LNCAP (cell line): ENCODE results near the gene PHF19.

Experiments
- TF ChIP-seq, protein P1 (sequence below): fragments of 450-650 bp; IDR thresholded peaks from 2 replicates; pipeline ENCODE4 v1.5.1; 2017; ENCODE audit warnings: mild to moderate bottlenecking

Gene PHF19

DNA sequence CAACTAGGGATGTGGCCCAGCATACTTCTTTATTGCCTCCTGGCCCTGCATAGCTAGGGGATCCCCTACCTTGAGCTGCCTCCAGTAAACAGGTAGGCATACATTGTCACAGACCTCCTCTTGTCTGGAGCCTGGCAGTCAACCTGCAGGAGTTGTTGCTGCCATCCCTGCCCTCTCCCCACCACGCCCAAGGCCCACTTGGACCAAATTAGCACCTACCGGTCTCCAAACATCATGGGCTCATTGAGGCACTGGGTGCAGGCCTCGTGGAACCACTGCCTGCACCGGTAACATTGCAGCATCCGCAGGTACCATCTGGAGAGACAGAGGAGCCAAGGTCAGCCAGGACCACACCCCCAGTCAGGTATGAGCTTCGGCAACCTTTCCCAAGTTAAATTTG lies 10.3 kb downstream of the PHF19 start:
- TF ChIP-seq, protein P1, sequence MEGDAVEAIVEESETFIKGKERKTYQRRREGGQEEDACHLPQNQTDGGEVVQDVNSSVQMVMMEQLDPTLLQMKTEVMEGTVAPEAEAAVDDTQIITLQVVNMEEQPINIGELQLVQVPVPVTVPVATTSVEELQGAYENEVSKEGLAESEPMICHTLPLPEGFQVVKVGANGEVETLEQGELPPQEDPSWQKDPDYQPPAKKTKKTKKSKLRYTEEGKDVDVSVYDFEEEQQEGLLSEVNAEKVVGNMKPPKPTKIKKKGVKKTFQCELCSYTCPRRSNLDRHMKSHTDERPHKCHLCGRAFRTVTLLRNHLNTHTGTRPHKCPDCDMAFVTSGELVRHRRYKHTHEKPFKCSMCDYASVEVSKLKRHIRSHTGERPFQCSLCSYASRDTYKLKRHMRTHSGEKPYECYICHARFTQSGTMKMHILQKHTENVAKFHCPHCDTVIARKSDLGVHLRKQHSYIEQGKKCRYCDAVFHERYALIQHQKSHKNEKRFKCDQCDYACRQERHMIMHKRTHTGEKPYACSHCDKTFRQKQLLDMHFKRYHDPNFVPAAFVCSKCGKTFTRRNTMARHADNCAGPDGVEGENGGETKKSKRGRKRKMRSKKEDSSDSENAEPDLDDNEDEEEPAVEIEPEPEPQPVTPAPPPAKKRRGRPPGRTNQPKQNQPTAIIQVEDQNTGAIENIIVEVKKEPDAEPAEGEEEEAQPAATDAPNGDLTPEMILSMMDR: no peak

DNA sequence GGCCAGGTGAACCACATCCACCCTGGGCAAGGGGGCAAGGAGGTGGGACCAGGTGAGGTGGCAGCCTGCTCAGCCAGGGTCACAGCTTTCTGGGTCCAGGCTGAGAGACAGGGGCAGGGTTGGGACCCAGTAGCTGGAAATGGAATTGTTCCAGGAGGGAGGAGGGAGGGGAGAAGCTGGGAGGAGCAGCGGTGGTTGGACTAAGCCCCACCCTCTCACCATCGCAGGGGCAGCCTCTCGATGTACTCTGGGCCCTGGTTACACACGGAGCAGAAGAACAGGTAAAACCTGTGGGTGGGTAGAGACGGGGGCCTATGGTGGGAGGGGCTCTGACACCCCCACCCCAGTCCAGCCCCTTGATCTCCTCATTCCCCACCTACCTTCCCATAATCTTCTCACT lies 11.2 kb downstream of the PHF19 start:
- TF ChIP-seq, protein P1: no peak

DNA sequence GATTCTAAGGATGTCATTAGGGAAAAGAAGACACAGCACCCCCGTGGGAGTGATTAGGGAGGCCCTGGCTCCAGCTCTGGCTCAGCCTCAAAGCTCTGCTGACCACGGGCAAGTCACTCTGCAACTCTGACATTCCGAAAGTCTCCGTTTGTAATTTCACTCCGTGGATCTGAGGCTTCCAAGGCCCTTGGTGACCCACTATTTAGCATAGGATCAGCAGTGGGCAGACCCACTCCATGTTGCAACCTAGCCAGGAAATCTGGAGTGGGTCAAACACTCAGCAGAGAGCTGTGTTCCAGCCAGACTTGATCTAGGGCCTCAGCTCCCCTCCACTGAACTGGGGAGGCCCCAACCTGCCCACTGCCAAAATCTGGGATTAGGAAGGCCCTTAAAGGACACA lies 11.8 kb downstream of the PHF19 start:
- TF ChIP-seq, protein P1: no peak

DNA sequence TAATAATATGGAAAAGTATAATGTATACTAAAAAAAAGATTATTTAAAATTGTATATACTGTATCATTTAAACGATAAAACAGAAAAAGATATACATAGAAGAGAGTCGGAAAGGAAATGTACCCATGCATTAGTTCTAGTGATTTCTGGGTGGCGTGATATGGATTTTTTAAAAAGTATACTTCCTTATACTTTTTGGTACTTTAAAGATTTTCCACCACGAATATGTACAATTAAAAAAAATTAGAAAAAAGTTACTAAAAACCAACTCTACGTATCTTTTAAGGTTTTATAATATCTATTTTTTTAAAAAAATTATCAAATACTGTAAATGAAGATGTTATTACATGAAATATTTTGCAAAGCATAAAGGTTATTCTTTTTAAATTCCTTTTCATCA lies 12.3 kb downstream of the PHF19 start:
- TF ChIP-seq, protein P1: no peak

DNA sequence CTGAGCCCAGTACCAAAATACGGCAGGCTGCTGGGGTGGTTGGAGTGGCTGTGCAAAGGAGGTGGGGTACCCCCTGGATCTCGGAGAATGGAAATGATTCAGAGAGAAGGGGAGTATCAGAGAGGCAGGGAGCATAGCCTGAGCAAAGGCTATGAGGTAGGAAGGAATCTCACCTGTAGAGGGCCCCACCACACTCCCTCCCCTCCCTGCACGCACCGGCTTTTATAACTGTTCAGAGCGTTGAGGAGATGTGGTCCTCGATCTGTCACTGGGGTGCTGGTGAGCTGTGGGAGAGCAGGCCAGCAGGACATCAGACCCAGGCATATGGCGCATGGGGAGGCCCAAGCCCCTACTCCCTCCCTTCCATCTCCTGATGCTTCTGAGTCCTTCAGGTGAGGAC lies 13.2 kb downstream of the PHF19 start:
- TF ChIP-seq, protein P1: no peak

DNA sequence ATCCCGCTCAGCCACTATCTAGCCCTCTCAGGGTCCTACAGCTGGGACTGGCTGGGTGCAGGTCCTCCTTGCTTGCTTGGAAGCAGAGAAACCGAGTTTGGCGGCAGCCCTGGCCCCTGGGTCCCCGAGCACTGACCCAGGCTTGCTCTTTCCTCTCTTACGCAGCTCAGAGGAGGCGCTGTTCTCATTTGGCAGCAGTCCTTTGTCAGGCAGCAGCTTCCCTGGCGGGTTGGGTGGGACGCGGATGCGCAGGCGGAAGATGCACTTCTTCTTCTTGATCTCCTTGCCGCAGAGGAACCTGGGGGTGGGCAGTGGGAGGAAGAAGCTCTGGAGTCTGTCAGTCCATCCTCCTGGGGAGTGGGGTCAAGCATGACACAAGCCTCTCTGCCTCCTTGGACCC lies 14.5 kb downstream of the PHF19 start:
- TF ChIP-seq, protein P1: no peak

DNA sequence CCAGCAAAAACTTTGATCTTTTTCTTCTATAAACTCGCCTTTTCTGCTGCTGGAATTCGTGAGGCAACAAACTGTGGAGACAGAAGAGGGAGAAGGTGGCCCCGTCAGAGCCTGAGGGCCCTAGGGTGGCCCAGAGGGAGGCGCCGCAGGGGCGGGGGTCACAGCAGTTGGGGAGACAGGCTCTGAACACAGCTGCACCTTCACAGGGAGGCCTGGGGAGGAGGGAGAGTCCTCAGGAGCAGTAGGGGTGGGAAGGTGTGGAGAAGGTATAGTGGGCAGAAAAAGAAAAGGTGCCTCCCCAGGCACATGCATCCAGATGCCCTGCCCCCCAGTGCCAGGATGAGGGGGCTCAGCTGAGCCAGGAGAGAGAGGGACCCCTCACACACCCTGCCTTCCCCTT lies 15.1 kb downstream of the PHF19 start:
- TF ChIP-seq, protein P1: no peak

DNA sequence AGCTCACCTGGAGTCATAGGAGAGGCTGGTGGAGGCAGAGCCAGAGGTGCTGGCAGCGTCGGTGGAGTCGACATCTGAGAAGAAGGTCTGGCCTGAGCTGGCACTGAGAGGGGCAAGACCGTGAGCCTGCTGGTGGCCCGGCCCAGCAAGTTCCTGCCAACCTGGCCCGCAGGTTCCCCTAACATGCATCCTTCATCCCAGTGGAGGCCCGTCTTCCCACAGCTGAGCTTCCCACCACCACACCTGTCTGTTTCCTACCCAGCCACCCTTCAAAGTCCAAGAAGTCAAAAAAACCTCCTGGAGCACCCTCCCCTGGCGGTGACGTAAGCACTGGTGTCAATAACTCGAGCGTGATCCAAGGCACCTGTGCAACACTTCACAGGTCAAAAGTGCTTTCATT lies 16.9 kb downstream of the PHF19 start:
- TF ChIP-seq, protein P1: no peak
